IMR-90 (cell line): ENCODE data around the gene SEMA4F.

Experiments
- BHLHE40 ChIP-seq: fragments of 150-350 bp; IDR thresholded peaks from 2 replicates; pipeline ENCODE4 v1.6.1; 2016; ENCODE audit warnings: mild to moderate bottlenecking, low read depth, low read length
- CEBPB ChIP-seq: IDR thresholded peaks from 2 replicates; pipeline ENCODE4 v1.6.1; 2012; ENCODE audit warnings: low read depth, low read length, improper control_type of control experiment
- CTCF ChIP-seq: conservative IDR thresholded peaks from 2 replicates; pipeline ENCODE4 v1.5.1; 2012; ENCODE audit warnings: mild to moderate bottlenecking, low read depth, low read length, improper control_type of control experiment
- MAFK ChIP-seq: IDR thresholded peaks from 2 replicates; pipeline ENCODE4 v1.6.1; 2012; ENCODE audit warnings: low read depth, low read length, improper control_type of control experiment
- MXI1 ChIP-seq: IDR thresholded peaks from 2 replicates; pipeline ENCODE4 v1.6.1; 2012; ENCODE audit warnings: low read depth, mild to moderate bottlenecking, low read length, moderate library complexity, borderline replicate concordance
- POLR2A ChIP-seq: IDR thresholded peaks from 2 replicates; pipeline ENCODE4 v1.6.1; 2012; ENCODE audit warnings: mild to moderate bottlenecking, low read depth, low read length
- RAD21 ChIP-seq: IDR thresholded peaks from 2 replicates; pipeline ENCODE4 v1.6.1; 2012; ENCODE audit warnings: low read length, improper control_type of control experiment
- RCOR1 ChIP-seq: IDR thresholded peaks from 2 replicates; pipeline ENCODE4 v1.6.1; 2012; ENCODE audit warnings: mild to moderate bottlenecking, low read length, improper control_type of control experiment; ENCODE audit not compliant: insufficient replicate concordance
- SMC3 ChIP-seq: fragments of 150-350 bp; IDR thresholded peaks from 2 replicates; pipeline ENCODE4 v1.6.1; 2016; ENCODE audit warnings: low read depth, mild to moderate bottlenecking, antibody characterized with exemption, low read length, moderate library complexity
- TF ChIP-seq, protein P1 (sequence below): fragments of 150-350 bp; IDR thresholded peaks from 2 replicates; pipeline ENCODE4 v1.6.1; 2017; ENCODE audit warnings: mild to moderate bottlenecking, antibody characterized with exemption, low read length, low read depth
- TF ChIP-seq, protein P2 (sequence below): fragments of 150-350 bp; IDR thresholded peaks from 2 replicates; pipeline ENCODE4 v1.6.1; 2016; ENCODE audit warnings: low read depth, mild to moderate bottlenecking, low read length, moderate library complexity, borderline replicate concordance

DNA sequence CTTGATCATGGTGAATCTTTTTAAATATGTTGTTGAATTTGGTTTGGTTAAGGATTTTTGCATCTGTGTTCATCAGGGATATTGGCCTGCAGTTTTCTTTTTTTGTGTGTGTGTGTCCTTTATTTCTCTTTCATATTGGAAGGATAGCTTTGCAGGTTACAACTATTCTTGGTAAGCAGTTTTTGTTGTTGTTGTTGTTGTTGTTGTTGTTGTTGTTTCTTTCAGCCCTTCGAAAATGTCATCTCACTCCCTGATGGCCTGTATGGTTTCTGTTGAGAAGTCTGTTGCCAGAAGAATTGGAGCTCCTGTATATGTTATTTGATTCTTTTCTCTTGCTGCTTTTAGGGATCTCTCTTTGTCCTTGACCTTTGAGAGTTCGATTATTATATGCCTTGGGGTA lies 74.8 kb downstream of the SEMA4F start:
- TF ChIP-seq CTCF (no peak), POLR2A (no peak), SMC3 (no peak), RAD21 (no peak), RCOR1 (no peak), MAFK (no peak), MXI1 (no peak), BHLHE40 (no peak), CEBPB (no peak)
- TF ChIP-seq, protein P1, sequence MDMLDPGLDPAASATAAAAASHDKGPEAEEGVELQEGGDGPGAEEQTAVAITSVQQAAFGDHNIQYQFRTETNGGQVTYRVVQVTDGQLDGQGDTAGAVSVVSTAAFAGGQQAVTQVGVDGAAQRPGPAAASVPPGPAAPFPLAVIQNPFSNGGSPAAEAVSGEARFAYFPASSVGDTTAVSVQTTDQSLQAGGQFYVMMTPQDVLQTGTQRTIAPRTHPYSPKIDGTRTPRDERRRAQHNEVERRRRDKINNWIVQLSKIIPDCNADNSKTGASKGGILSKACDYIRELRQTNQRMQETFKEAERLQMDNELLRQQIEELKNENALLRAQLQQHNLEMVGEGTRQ = no peak
- TF ChIP-seq, protein P2, sequence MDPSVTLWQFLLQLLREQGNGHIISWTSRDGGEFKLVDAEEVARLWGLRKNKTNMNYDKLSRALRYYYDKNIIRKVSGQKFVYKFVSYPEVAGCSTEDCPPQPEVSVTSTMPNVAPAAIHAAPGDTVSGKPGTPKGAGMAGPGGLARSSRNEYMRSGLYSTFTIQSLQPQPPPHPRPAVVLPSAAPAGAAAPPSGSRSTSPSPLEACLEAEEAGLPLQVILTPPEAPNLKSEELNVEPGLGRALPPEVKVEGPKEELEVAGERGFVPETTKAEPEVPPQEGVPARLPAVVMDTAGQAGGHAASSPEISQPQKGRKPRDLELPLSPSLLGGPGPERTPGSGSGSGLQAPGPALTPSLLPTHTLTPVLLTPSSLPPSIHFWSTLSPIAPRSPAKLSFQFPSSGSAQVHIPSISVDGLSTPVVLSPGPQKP = no peak
